GM18499 (cell line): Measurements from ENCODE around the gene PYHIN1.

Experiments
- ATAC-seq: cut with Tn5 transposase; IDR thresholded peaks from one replicate; pipeline ENCODE4 v1.9.1; 2021; ENCODE audit warnings: moderate number of reproducible peaks; ENCODE audit not compliant: insufficient read depth, unreplicated experiment

The PYHIN1 gene

GRCh38 chr1:158931055-158931737 lies at the start of gene PYHIN1:
TSS of gene PYHIN1 (plus strand) at chr1:158931552. CDS start at chr1:158936911, 5,359 bp downstream.
- no peak for ATAC-seq

DNA sequence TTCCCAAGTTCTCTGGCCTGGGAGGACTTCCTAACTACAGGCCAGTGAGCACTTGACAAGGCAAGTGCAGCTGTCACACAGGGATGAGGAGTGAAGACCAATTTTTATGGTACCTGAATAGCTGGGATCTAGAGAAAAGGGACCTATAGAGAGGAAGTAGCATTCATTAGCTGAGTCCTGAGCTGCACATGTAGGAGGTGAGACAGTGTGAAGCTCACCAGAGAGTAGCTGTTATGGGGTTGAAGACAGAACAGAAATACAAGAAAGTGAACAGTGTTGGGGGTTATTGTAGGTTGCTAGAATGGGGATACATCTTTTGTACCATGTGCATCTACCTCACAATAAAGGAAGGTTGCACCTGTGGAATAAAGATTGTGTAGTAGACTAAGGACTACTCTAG lies 37.7 kb upstream of the PYHIN1 start:
- ATAC-seq, result no peak

DNA sequence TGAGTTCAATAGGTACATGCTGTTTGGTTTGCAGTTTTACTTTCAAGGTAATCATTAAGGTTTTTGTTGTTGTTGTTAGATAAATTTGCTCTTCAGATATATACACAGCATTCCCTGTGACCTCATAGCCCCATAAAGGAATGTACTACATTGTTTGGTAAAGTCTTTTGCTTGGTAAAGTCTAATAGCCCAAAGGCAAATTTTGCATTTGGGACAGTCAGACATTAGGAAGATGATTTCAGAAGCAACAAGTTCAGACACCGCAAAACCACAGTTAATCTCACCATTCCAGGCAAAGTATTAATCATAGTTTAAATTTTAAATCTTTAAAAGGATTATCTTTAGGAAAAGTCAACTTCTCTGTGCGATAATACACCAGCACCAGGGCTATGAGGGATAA lies 32.6 kb upstream of the PYHIN1 start:
- no peak for ATAC-seq

DNA sequence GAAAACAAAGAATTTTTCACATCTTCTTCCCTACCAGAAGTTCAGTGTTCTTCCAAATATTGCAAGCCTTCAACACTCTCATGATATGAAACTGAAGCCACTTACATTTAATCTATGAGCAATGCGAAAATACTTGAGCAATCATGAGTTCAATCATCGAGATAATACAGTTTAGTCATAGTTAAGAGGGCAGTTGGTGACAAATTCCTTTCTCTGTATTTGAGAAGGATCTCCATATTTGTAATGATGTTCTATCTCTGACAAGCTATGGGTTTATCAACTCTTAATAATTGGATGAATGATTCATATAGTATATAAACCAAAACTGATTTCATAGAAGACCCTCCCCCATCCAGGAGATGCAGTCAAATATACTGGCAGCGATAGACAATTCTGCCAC lies 29.7 kb upstream of the PYHIN1 start:
- ATAC-seq, result no peak

GRCh38 chr1:158916085-158916484 lies 15.3 kb upstream of the PYHIN1 start:
- ATAC-seq, result no peak

DNA sequence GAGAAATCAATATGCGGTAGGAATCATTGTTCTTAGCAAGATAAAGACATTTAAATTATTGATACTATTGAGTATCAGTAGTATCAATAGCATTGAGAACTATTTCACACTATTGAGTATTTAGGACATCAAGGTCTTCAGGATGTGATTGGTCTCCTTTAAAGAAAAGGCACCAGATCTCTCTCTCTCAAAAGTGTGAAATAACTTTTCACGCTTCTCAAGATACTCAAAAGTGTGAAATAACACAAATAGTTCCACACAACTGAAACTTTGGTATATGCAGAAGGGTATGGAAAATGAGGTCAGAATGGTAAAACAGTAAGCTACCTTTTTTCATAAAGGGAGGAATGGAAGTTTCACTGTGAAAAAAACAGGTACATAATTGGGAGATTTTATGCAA lies 6.7 kb upstream of the PYHIN1 start:
- ATAC-seq, result no peak

- no peak for ATAC-seq
These were observed 848 bp upstream of the PYHIN1 start for GRCh38 chr1:158930504-158930903.

- ATAC-seq, result no peak
These were observed 819 bp downstream of the PYHIN1 start for GRCh38 chr1:158932171-158932570.

DNA sequence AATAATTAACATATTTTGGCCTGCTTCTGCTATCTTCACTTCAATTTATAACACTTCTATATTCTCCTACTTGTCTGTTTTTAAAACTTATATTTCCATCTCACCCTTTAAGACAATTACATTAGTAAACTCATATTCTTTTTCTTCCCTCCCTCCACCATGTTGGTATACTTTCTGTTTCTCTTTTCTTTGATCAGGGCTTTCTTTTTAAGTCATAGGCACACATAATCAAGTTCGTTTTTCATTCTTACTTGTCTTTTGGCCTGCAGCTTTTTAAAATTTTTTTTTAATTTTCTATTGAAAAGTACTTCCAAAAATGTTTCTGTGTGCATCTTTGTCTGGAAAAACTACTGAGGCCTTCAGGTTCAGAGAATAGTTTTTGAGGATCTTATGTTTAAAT lies 2.3 kb downstream of the PYHIN1 start:
- ATAC-seq, result no peak

DNA sequence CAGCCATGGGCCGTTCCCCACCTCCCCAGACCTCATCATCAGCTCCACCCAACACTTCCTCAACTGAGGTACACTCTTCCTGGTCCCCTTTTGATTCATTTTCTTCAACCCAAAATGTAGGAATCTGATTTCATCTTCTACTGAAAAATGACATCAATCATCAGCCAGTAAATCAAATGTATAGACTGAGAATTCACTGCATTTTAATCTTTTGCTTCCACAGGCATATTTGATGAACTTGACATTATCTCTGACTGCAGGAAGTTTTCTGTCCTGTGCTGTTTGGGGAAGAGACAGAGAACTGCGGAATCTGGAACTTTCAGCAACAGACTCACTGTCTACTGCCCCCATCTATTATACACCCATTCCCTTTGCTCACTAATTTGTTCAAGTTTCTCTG lies 7.8 kb downstream of the PYHIN1 start:
- no peak for ATAC-seq

DNA sequence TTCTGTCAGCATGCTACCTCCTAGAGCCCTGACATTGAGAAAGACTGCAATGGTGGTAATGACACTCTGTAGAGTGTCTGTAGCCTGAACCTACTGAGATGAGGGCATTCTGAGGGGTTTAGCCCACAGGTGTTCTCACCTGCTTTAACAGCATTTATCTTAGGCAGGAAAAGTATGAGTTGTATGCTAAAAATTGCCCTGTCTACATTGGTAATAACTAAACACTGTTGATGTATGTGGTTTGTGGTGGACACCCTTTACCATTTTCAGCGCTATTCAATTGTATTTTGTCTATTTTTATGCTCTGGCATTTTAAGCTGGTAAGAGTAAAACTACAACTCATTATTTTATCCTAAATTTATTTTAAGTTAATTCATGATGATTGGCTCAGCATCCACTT lies 10.0 kb downstream of the PYHIN1 start:
- no peak for ATAC-seq

- ATAC-seq, result no peak
These were observed 11.1 kb downstream of the PYHIN1 start for GRCh38 chr1:158942490-158942889.

GRCh38 chr1:158943059-158943458 lies 11.7 kb downstream of the PYHIN1 start:
- no peak for ATAC-seq

- no peak for ATAC-seq
These were observed 13.7 kb downstream of the PYHIN1 start for GRCh38 chr1:158945061-158945460.

- no peak for ATAC-seq
These were observed 15.4 kb downstream of the PYHIN1 start for GRCh38 chr1:158946785-158947184.

DNA sequence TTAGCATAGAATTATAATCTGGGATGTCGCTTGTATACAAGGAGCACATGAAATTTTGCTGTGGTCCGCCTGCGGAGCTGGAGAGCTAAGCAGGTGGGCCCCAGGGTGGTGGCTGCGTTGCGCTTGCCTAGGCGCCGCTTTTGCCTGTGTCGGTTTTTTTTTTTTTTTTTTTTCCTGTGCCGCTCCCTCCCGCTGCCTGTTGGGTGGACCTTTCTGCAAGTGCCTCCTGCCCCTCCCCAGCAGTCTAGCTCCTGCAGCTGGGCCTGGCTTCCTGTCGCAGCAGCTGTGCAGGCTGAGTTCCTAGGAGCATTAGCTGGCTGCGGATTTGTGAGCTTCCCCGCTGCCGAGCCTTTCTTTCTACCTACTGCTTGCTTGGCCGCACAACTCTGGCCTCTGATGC lies 20.6 kb downstream of the PYHIN1 start:
- ATAC-seq, result peak; percentile 60

DNA sequence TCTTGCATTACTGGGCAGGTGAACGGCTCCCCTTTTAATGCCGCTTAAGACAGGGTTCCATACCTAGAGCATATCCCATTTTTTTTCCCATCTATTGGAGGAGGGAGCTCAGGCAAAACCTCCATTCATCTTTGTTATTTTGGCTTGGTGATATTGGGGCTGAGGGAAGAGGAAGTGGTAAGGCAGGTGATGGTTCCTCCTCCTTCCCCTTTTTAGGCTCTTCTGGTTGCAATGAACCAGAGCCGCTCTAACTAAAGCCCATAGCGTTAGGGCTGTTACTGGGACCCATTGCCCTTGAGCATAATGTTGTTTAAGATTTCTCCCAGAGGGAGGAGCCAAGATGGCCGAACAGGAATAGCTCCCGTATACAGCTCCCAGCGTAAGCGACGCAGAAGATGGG lies 21.1 kb downstream of the PYHIN1 start:
- peak; percentile 74 for ATAC-seq

DNA sequence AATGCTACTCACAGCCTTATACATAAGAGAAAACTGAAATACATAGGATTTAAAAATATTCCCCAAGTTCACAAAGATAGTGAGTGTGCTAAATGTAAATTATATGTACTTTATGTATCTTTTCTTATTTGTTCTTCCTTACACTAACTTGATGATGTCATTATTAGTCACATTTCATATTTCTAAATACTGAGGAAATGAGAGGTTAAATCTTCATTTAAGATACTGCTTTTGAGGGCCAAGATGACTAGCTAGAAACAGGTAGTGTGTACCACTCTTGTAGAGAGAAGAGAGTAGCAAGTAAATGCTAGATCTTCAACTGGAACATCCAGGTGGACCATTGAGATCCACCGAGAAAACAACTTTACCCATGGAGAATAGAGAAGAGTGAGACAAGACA lies 29.8 kb downstream of the PYHIN1 start:
- ATAC-seq, result no peak

GRCh38 chr1:158962983-158963382 lies 31.6 kb downstream of the PYHIN1 start:
- ATAC-seq, result no peak

DNA sequence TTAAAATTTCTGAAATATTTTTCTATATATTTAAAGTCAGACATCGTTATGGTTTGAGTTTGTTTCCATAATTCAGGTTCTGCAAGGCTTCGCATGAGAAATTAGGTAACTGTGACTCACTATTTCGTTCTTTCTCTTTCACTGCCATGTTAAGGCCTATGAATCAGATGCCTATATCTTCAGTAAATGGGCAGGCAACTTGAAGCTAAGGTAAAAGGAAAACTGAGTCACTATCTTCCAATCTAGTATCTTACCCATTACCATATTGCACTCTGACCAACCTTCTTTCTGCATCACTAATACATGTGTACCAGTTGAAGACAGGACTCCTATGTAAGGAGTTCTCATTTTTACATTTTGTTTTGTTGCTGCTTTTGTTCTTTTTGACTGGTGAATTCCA lies 37.8 kb downstream of the PYHIN1 start:
- no peak for ATAC-seq

DNA sequence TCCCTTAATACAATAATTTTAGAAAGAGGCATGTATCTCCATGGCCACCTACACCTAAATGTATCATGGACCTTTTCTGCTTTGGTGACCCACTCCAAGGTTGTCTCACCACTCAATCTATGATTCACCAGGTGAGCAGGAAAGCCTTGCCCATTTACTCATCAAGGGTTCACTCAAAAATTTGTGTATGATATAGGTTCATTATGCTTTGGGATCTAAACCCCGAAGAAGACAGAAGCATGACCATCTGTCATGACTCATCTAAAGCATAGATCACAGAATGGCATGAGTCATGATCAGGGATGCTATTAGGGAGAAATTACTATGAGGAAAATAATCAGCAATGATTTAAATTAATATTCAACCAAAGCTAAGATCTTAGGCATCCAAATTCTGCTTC lies 38.5 kb downstream of the PYHIN1 start:
- ATAC-seq, result no peak

DNA sequence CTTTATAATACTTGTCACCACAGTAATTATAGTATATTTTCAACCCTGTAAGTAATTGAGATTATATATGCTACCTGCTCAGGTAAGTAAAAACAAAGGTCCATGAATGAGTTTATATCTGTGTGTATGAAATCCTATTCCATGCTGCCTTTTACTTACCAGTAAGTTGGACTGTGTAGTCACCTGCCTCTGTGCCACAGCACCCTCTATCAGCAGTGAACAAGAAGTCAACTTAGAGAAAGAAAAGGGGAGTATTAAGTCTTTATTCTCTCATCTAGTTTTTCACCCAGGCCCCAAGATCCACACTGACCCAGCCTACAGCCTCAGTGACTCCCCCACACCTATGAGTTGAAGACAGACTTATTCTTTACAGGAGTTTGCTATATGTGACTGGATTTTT lies 41.5 kb downstream of the PYHIN1 start:
- ATAC-seq, result no peak

- ATAC-seq, result no peak
These were observed 44.9 kb downstream of the PYHIN1 start for GRCh38 chr1:158976219-158976618.
